Measurements from ENCODE around the gene PDZD4. TPM values are rescaled to one million over a fixed set of nuclear protein-coding genes. Genes with fewer than 3 reads are reported as not detected.

PDZD4 gene
- total and polyA plus RNA-seq, 2 of the 4 experiments (the other 2 are of a cell fraction): under 0.01 to 0.38 TPM

DNA sequence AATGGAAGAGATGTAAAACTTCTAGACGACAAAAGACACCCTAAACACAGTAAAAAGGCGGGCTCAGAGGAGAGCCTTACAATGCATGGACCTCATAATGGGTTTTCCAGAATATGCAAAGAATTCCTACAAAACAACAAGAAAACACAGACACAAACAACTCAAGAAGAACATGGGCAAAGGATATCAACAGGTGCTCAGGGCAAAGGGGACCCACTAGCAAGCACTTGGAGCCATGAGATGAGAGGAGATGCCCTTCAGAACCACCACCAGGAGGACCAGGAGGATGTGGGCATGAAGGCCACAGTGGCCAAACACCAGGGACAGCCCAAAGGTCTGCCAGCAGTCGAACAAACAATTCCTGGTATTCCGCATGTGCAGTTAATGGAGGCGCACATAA is 17.2 kb downstream of the PDZD4 start:
- Histone ChIP-seq H4K8ac (ENCODE audit: low read depth in 2 of 2, low read length in 2 of 2) (no peak overlapping the region), H3K18ac (ENCODE audit: low read depth, low read length) (no peak overlapping the region), H3K4me2 (ENCODE audit: low read depth, low read length) (no peak overlapping the region), H3K4me1 (ENCODE audit: control insufficient read depth, insufficient read depth, low read length) (no peaks in the 10 kb centered on the region), H2AFZ (replicated peaks; ENCODE audit: low read length, poor library complexity) (no peak overlapping the region), H3K56ac (ENCODE audit: extremely low read depth, insufficient read depth, low read length) (no peak overlapping the region), H4K20me1 (ENCODE audit: insufficient read depth, low read length) (no peaks in the 10 kb centered on the region), H2BK5ac (ENCODE audit: low read depth, low read length, poor library complexity, severe bottlenecking) (no peak overlapping the region), H2BK15ac (ENCODE audit: low read depth, low read length) (no peak overlapping the region), H4K91ac (ENCODE audit: insufficient read depth, low read depth, low read length) (no peak overlapping the region), H2BK20ac (ENCODE audit: low read depth, low read length) (no peak overlapping the region), H3K4me3 (ENCODE audit: insufficient read depth, low read depth, low read length) (no peak overlapping the region), H2AK5ac (ENCODE audit: low read depth, low read length) (no peak overlapping the region), H3K27ac (ENCODE audit: insufficient read depth, low read length) (no peak overlapping the region), H2AK9ac (replicated peaks; ENCODE audit: low read depth, low read length, poor library complexity) (no peak overlapping the region), H3K23ac (ENCODE audit: low read depth, low read length) (no peak overlapping the region), H3K9me3 (ENCODE audit: control insufficient read depth, insufficient read depth, low read length) (peaks cover 9% of the 10 kb centered on the region), H3K27me3 (ENCODE audit: control insufficient read depth, insufficient read depth, low read length) (peaks cover 20% of the 10 kb centered on the region), H3K9me1 (ENCODE audit: insufficient read depth, low read length) (no peaks in the 10 kb centered on the region), H4K5ac (ENCODE audit: low read depth, low read length) (no peak overlapping the region), H3K4ac (ENCODE audit: low read depth, low read length) (no peak overlapping the region), H3K14ac (replicated peaks; ENCODE audit: low read depth, low read length) (no peak overlapping the region), H3K36me3 (ENCODE audit: control insufficient read depth, insufficient read depth, low read length) (no peaks in the 10 kb centered on the region), H3K79me1 (ENCODE audit: low read depth in 1 of 2, low read length in 2 of 2) (no peaks in the 10 kb centered on the region), H2BK120ac (ENCODE audit: low read depth, low read length) (no peak overlapping the region), H3K9ac (ENCODE audit: low read depth, low read length) (no peak overlapping the region)
- CTCF ChIA-PET: no interaction called here
- in situ Hi-C loops (cut with MboI; ENCODE audit: low sequenced_read_pairs) (no loop called here), intact Hi-C loops (cut with micrococcal nuclease) (no loop called here), dilution Hi-C loops (cut with HindIII; ENCODE audit: low sequenced_read_pairs, unreplicated experiment) (no loop called here)
- DNase-seq (no peak), ATAC-seq (ENCODE audit: low read depth) (no peak)
- POLR2A ChIA-PET (ENCODE audit: unreplicated experiment): no interaction called here
- 66% methylated on average over 2 of the region's 5 CpGs; no CpG with 5 or more reads in 1 of the 2 experiments for WGBS, 2 experiments (ENCODE audit: extremely low coverage in 2 of 2, insufficient read length in 1 of 2)
- no TSS peak for BruUV-seq (replicated peaks)
- no peak for TF ChIP-seq RAD21 (IDR thresholded peaks at IDR 0.05; ENCODE audit: low read length)

Data from IMR-90 (cell line).